Activated CD4-positive, alpha-beta T cell treated with anti-CD3 and anti-CD28 coated beads, Interleukin-2, Interleukin-6, amounts not matched to agents 100 ng/mL and 50 ng/mL, durations not matched to agents 16 hours and 8 hours (primary cell): ENCODE measurements around the gene RNF121.

Experiments
- DNase-seq: peaks from one replicate; pipeline ENCODE4 v3.0.0-alpha.2; 2020

RNF121 gene

DNA sequence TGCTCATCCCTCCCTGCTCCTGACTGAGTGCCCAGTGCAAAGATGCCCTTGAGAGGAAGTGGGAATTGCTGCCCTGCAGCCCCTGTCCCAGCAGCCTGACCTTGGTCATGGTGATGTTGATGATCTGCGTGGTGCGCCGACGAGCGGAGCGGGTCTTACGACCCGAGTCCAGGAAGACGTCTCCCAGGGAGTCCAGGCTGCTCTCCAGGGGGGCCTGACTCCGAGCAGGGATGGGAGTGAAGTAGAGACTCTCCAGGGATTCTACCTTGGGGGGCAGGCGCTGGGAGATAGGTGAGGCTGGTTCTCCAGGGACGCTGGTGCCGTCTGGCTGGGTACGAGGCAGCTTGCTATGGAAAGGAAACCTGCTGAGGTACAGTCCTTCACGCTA, 78.2 kb downstream of the RNF121 start:
- DNase-seq = no peak

DNA sequence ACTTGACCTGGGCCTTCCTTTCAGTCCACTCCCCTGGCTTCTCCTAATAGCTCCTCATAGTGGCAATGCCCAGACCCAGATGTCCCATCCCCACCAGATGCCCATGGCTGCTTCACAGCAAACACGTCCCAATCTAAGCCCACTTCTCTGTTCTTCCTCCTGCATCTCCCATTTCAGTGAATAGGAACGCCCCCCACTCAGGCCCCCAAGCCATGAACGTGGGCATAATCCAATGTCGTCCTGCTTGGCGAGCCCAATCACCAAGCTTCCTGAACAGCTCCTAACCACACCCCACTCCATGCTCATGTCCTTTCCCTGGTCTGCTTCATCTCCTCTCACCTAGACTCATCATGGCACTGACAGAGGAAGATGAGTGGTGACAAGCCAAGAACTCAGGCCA, 78.7 kb downstream of the RNF121 start:
- no peak for DNase-seq

GRCh38 chr11:72008728-72009127, 79.9 kb downstream of the RNF121 start:
- no peak for DNase-seq

GRCh38 chr11:72009156-72009555, 80.3 kb downstream of the RNF121 start:
- no peak for DNase-seq

GRCh38 chr11:72010529-72011233, 81.8 kb downstream of the RNF121 start:
- no peak for DNase-seq

GRCh38 chr11:72012091-72012630, 83.3 kb downstream of the RNF121 start:
- DNase-seq = no peak

DNA sequence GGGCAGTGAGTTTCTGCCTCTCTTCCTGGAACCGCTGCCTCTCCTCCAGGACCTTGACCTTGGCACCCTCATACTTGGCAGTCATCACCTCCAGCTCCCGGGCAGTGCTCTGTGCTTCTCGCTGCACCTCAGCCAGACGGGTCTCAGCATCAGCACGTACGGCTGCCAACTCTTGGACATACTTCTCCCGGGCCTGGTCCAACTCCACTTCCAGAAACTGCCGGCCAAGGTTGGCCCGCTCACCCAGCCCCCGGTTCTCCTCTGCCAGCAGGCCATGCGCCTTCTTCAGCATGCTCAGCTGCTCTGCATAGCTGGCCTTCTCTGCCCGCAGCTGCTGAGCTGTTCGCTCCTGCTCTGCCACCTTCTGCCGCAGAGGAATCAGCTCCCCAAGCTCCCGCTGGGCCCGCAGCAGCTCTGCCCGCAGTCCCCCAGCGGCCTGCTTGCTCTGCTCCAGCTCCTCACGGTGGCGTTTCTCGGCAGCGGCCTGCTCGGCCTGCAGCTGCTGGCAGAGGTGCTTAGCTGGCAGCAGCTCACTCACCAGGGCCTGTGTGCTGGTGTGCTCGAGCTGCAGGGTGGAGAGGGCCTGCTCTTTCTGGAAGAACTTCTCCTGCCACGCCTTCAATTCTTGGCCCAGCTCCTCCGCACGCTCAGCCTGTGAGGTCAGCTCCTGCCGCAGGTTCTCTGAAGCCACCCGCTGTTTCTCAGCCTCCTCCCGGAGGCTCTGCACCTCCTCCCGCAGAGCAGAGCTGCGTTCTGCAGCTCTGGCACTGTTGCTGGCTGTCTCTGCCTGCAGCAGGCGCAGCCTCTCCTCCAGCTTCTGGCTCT, 84.3 kb downstream of the RNF121 start:
- DNase-seq = no peak

GRCh38 chr11:72013765-72014711, 85.2 kb downstream of the RNF121 start:
- DNase-seq = no peak

- no peak for DNase-seq
These were observed 86.0 kb downstream of the RNF121 start for GRCh38 chr11:72014761-72015320.

DNA sequence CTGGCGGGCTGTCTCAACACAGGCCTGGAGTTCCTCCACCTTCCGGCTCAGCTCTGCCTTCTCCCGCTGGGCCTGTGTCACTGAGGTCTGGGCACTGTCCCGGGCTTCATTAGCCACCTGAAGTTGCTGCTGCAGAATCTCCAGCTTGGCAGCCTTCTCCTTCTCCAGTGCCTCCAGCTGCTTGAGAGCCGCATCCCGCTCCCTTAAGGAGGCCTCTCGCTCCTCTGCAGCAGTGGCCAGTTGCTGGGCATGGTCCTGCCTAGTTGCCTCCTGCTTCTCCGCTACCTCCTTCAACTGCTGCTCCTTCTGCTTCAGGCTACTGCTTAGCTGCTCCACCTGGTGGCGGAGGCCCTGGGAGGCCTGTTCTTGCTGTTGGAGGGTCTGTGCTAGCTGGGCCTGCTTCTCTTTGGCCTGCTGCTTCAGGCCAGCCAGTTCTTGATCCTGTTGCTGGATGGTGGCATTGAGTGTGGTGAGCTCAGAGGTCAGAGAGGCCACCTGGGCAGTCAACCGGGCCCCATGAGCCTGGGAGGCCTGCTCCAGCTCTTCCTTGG, 86.7 kb downstream of the RNF121 start:
- no peak for DNase-seq

- DNase-seq = no peak
These were observed 89.3 kb downstream of the RNF121 start for GRCh38 chr11:72018171-72018570.

GRCh38 chr11:72023335-72023734, 94.5 kb downstream of the RNF121 start:
- DNase-seq = no peak

- no peak for DNase-seq
These were observed 95.4 kb downstream of the RNF121 start for GRCh38 chr11:72024069-72024754.

DNA sequence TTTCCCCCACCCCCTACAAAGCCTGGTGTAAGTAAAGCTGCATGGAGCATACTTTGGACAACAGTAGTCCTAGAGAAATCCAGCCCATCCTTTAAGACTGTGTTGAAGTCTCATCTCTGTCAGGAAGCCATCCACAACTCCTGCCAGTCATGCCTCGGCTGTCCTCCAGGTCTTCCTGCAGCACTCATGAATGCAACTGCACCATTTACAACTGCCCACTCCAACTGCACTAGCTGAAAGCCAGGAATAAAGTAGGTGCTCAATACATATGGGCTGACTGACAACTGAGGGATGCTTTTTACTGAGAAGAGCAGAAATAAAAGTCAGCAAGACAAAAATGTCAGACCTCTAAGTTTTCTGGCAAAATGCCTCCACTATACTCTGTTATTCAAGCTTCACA, 97.2 kb downstream of the RNF121 start:
- DNase-seq = no peak

DNA sequence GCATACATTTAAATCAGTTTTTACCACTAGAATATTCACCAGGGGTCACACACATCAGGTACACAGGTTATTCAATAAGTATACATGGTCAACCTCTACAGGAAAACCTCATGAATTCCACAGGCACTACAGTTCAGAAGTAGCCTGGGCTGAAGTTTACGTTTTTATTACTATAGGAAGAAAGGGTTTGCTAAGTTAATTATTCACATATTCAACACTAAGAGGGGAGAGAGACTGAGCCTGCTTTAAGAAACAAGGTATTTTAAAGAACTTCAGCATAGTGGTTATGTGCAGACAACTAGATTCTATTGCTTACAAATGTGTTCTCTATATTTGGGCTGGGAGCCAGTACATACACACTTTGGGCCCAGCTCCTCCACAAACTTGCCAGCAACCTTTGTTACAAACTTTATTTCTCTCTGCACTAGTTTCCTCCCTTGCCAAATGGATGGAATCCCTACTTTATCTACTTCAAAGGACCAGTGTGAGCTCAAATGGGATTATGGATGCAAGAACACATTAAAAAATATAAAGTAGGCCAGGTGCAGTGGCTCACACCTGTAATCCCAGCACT, 101.7 kb downstream of the RNF121 start:
- no peak for DNase-seq

- DNase-seq = no peak
These were observed 107.8 kb downstream of the RNF121 start for GRCh38 chr11:72036687-72037086.

- DNase-seq = no peak
These were observed 108.9 kb downstream of the RNF121 start for GRCh38 chr11:72037554-72038311.

- DNase-seq = no peak
These were observed 109.6 kb downstream of the RNF121 start for GRCh38 chr11:72038491-72038890.

DNA sequence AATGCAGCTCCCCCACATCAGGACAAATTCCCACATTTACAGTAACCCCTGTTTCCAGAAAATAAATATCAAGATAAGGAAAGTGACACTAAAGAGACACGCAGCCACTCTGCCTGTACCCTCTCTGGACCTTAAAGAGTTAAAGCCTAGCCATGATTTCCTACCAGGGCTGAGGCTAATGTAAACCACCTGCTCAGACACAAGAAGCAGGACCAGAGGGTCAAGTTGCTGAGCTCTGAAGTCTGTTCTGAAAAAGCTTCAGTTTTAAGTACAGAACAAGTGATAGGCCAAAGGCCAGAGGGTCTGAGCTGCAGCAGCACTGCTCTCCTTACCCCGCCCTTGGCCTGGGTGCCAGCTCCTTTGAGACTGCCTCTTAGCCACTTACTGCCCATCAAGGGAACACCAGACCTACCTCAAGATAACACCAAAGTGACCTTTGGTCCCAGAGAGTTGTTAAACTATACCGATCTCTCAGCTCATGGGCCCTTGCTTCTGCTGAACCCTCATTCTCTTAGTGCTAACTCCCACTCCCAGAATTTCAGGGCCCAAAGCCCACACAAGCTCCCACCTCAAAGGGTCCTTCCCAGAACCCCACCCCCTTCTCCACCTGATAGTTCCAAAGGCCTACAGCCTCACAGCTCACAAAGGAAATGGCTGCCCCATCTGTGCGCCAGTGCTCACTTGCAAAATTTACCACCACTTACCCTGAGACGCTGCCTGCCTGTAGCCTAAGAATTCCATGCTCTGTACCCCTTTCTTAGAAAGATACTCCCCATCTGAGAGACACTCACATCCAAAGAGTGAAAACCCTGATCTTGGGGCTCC, 110.4 kb downstream of the RNF121 start:
- no peak for DNase-seq
